Activated T-helper 9 cell treated with anti-CD3 and anti-CD28 coated beads, Interleukin-2, amount 50 U/mL, for 16 hours (primary cell): ENCODE measurements around the gene TBCB.
A peak's percentile ranks its signal among the peaks of the same experiment; 100 is the strongest.
"Not testable (repeated sequence)": the region's sequence is repeated elsewhere in the genome, so short reads cannot be mapped to it uniquely, and the experiment has no call there.

Experiments
- DNase-seq: peaks from one replicate; pipeline ENCODE4 v3.0.0-alpha.2; 2020; ENCODE audit warnings: low read depth

The TBCB gene, protein sequence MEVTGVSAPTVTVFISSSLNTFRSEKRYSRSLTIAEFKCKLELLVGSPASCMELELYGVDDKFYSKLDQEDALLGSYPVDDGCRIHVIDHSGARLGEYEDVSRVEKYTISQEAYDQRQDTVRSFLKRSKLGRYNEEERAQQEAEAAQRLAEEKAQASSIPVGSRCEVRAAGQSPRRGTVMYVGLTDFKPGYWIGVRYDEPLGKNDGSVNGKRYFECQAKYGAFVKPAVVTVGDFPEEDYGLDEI

DNA sequence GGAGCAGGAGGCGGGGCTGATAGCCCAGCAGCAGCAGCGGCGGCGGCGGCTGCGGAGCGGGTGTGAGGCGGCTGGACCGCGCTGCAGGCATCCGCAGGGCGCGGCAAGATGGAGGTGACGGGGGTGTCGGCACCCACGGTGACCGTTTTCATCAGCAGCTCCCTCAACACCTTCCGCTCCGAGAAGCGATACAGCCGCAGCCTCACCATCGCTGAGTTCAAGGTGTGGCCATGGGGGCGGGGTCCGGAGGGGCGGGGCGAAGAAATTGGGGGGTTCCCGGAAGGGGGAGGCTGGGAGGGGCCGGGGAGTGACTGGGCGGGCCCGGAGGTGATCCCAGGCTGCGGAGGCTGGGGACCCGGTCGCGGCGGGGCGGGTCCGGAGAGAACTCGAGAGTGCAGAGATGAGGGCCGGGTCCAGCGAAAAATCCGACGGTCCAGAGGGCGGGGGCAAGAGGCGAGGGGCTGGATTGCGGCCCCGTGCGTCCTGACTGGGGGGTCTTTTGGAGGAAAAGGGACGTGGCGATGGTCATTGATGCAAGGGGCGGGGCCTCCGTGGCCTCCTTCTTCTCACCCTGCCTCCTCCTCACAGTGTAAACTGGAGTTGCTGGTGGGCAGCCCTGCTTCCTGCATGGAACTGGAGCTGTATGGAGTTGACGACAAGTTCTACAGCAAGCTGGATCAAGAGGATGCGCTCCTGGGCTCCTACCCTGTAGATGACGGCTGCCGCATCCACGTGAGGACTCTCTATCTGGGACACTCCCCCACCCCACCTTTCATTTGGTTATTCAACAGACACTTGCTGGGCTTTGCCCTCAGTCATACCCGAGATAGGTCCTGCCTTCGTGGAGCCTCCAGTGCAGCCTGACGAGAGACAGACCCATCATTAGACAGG is at the start of gene TBCB:
TSS of gene TBCB (plus strand) at position 16 of the 891 bp plus-strand sequence. CDS start at position 109, 93 bp downstream.
- peak; percentile 85 for DNase-seq

DNA sequence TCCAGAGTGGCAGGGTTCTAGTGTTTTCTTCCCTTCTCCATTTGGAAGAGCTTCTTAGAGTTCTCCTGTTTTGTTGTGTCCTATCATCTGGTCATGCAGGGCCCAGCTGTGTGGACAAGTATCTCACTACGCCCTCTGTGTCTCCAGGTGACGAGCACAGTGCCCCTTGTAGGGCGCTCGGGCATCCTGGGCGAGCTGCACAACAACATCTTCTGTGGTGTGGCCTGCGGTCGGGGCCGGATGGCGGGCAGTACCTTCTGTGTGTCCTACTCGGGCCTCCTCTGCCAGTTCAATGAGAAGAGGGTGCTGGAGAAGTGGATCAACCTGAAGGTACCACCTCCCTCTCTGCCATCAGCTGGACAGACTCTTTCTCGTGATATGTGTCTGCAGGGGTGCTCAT is 47.6 kb upstream of the TBCB start:
- DNase-seq = no peak

DNA sequence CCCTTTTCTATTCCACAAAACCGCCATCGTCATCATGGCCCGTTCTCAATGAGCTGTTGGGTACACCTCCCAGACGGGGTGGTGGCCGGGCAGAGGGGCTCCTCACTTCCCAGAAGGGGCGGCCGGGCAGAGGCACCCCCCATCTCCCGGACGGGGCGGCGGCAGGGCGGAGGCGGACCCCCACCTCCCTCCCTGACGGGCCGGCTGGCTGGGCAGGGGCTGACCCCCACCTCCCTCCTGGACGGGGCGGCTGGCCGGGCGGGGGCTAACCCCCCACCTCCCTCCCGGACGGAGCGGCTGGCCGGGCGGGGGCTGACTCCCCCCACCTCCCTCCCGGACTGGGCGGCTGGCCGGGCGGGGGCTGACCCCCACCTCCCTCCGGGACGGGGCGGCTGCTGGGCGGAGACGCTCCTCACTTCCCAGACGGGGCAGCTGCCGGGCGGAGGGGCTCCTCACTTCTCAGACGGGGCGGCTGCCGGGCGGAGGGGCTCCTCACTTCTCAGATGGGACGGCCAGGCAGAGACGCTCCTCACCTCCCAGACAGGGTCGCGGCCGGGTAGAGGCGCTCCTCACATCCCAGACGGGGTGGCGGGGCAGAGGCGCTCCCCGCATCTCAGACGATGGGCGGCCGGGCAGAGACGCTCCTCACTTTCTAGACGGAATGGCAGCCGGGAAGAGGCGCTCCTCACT is 46.3 kb upstream of the TBCB start:
- not testable (repeated sequence) for DNase-seq

DNA sequence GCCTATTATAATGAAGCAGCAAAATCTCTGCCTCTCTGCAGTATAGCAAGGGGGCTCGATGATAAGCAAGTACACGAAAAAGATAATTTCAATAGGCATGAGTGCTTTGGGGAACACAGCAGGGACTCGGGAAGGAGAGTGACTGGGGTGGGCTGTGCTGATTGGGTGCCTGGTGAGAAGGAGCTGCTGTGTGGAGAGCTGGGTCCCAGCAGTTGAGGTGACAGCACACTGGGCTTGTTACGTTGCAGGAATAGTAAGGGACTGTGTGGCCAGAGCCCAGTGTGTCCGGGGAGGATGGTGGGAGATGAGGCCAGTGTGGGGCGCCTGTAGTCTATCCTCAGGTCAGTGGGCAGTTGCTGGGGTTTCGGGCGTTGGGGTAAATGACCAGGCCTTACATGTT is 43.2 kb upstream of the TBCB start:
- DNase-seq = no peak

DNA sequence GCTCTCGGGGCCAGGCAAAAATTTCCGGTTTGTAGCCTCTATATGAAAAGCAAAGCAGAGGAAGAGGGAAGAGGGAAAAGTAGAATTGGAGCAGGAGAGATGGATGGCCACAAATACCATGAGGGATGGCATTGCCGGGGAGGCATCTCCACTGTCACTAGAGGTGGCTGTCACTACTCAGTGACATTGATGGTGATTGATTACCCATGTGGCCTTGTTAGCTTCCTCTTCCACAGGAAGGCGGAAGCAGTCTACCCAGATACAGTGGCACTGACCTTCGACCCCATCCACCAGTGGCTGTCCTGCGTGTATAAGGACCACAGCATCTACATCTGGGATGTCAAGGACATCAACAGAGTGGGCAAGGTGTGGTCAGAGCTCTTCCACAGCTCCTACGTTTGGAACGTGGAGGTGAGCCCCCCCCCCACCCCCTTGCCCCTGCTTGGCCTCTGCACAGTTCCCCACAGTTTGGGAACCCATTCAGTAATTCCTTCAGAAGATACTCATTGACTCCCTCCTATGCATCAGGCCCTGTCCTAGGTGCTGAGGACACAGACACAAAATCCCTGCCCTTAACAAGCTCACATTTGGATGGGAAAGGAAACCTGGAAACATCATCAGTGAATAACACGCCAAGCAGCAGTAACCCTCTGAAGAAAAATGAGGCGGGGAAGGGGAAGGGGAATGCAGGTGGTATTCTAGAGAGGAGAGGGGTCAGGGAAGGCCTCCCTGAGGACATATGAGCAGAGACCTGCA is 42.0 kb upstream of the TBCB start:
- DNase-seq = no peak

DNA sequence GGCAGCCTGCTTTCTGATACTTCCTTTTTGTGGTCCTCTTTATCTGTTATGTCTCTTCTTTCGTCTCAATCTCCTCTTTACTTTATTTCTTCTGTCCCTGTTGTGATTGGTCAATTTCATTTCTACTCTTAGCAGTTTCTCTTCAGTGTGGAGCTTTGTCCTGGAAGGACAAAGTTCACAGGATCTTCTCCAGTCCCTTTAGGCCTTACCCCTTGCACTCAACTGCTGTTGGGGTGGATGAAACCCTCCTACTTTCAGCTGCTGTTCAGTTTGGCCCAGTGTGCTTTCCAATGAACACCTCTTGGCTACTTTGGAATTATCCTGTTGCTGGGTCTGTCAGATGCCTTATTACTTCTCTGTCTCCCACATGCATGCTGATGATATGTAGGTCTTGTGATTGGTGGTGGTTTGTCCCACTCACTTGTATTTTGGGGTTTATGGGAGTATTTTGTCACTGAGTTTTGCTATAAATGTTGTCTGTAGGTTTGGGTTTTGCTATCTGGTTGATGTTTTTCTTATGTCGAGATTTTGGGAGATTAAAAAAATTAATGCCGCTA is 35.8 kb upstream of the TBCB start:
- DNase-seq = no peak

DNA sequence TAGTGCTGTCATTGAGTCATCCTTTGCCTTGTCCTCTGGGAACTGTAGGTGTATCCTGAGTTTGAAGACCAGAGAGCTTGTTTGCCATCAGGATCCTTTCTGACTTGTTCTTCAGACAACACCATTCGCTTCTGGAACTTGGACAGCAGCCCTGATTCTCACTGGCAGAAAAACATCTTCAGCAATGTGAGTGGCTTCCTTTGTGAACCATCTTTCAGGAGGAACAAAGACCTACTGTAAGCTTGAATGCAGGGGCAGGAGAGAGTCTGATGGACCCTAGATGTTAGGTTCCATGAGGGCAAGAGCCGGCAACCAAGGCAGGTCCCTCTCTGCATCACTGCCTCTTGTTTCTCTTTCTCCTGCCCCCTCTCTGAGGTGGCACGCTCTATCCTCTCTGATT is 33.9 kb upstream of the TBCB start:
- no peak for DNase-seq

DNA sequence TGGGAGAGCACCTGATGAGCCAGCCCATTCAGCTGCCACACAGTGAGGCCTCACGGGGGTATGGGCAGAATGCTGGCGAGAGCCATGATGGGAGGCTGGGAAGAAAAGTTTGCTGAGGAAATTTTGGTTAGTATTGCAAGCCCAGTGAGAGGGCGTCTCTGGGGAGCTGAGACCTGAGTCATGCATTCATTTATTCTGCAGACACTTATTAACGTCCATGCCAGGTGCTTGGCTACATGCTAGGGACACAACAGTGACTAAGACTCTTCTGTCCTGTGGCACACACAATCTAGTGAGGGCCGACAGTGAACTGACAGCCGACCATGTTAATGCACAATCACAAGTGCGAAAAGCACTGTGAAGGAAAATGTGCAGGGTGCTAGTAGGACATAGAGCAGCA is 33.4 kb upstream of the TBCB start:
- no peak for DNase-seq

DNA sequence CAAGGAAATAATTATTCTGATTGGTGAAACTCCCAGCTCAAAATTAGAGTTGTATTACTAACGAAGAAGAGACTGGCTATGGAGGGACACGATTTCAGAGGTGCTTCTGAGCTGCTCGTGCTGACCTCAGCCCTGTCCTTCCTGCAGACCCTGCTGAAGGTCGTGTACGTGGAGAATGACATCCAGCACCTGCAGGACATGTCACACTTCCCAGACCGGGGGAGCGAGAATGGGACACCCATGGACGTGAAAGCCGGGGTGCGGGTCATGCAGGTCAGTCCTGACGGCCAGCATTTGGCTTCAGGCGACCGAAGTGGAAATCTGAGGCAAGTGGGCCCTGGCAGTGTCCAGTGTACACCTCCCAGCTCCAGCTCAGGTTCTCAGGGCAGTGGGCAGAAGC is 32.4 kb upstream of the TBCB start:
- no peak for DNase-seq

DNA sequence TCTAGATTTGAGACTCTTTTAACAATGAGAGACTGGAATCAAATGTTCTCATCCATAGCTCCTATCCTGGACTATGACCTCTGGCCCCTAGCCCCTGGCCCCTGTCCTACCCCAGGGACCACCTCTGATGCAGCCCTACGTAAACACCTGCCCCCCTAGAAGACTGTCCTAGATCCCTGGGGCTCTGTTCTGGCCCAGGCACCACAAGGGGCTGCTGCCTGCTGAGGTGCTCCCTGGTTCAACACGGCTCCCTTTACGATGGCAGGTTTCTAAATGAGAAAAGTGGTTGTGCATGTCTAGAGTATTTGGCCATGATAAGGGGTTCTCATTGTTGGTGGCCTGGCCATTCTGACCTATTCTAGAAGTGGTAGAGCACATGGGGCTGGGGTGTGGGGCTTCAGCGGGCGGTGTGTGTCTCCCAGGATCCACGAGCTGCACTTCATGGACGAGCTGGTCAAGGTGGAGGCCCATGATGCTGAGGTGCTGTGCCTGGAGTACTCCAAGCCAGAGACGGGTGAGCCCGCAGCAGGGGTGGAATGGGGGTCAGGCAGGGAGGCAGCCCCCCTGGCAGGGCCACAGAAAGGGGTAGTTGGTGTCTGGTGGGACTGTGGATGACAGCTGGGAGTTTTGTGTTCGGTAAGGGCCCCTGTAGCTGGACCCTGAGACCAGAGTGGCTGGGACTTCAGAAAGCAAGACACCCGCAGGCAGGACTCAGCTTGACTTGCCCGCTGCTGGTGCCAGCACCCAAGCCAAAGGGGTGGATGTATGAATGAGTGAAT is 30.8 kb upstream of the TBCB start:
- DNase-seq = no peak

DNA sequence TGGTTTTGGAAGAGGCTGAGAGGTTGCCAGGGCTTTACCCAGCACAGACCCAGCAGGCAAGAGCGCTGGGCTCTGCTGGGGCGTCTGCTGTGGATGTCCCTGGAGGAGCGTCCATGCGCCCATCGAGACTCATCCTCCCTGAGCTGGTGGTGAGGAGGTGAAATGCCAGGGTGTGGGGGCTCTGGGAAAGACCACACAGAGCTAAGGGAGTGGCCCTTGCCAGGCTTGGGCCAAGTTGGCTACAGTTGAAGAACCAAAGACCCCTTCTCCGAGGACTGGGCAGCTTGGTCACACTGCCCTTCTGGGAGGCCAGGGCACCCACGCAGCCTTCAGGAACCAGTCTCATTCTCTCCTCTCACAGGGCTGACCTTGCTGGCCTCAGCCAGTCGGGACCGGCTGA is 28.9 kb upstream of the TBCB start:
- no peak for DNase-seq

DNA sequence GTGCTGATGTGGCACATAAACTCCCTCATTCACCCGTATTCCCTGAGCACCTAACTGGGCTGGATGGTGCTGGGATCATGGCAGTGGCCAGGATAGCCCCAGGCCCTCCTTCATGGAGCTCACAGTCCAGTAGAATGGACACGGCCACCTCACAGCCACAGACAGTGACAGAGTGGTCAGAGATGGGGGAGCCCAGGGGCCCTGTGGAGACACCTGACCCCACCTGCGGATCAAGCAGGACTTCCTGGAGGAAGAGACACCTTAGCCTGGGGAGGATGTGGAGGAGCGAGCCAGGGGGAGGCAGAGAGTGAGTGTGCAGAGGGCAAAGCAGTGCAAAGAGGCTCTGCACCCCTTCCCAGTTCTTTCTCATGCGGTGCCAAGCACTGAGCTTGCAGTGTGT is 25.4 kb upstream of the TBCB start:
- DNase-seq = no peak

DNA sequence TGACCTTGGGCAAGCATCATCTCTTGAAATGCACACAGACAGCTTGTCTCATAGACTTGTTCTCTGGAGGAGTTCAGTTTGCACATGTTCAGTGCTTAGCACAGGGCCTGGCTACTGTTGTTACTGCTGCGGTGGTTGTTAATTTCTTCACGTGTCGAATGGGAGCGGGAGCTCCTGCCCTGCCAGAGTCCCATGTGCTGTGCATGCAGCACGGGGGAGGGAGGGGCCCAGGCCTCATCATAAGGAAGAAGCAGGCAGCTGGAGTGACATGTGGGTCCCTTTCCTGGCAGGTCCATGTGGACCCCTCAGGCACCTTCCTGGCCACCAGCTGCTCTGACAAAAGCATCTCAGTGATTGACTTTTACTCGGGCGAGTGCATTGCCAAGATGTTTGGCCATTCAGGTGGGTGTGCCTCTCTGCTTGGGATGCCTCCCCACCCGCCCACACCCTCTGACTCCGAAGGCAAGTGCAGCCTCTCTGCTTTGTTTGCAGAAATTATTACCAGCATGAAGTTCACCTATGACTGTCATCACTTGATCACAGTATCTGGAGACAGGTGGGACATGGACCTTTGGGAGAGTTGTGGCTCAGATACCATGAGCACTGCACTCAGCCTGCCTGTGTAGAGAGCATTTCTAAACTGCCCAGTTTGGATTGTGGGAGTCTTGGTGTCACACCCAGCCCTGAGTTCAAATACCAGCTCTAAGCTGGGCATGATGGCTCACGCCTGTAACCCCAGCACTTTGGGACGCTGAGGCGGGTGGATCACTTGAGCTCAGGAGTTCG is 24.2 kb upstream of the TBCB start:
- no peak for DNase-seq

DNA sequence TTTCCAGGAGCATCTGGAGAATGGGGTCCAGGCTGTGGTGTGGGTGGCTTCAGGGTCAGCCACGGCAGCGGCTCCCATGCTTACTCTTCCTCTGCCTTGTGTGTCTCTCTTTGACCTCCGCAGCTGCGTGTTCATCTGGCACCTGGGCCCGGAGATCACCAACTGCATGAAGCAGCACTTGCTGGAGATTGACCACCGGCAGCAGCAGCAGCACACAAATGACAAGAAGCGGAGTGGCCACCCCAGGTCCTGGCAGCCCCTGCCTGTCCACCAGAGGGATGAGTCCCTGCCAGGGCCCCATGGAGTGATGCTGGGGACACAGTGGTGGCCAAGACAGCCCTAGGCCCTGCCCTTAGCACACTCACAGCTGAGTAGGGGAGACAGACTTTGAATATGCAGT is 22.7 kb upstream of the TBCB start:
- DNase-seq = no peak

DNA sequence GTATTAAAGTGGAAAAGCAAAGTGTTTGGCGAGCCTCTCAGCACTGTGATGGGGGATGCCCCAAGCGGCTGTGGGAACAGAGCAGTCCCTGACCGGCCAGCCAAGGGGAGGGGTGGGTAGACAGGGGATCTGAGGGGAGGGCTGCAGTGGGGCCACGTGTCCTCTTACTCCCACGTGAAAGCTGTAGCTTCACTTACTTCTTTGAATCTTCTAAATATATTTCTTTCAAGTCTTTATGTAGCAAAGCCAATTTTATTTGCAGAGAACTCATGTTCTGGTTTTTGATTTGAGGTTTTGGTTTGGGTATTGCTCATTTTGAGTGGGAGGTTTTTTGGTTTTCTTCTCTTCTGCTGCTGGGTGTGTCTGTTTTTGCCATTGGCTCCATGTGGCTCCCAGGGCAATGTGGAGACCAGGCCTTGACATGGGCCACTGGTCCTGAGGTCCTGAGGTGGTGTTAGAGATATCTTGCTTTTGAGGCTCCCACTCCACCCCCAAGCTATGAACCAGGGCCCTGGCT is 22.1 kb upstream of the TBCB start:
- no peak for DNase-seq

DNA sequence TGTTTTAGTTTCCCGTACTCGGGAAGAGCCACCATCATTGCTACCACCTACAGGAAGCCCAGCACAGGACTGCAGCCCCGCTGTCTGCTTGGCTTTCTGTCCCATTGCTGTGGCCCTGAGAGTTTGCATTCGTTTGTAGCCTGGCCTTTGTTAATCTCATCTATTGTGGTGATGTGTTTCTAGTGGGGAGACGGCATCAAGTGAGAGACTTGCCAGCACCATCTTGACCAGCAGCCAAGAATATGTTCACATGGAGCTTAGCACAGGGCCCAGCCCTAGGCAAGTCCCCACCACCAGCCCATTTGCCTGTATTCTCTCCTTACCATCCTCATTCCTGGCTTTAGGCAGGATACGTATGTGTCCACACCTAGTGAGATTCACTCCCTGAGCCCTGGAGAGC is 21.6 kb upstream of the TBCB start:
- DNase-seq = no peak

DNA sequence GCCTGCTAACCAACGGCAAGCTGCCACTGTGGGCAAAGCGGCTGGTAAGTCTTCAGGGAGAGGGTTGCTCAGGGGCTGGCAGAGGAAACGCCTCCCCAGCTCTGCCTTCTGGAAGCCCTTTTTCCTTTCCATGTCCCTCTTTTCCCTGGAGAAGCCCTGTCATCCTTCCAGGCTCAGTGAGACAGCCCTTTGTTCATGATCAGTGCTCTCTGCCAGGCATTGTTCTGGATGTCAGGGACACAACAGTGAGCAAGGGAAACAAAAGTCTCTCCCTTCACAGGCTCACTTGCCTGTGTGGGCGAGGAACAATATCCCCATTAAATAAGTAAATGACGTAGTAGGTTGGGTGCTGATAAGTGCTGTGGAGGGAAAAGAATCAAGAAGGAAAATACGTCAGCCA is 18.2 kb upstream of the TBCB start:
- no peak for DNase-seq

DNA sequence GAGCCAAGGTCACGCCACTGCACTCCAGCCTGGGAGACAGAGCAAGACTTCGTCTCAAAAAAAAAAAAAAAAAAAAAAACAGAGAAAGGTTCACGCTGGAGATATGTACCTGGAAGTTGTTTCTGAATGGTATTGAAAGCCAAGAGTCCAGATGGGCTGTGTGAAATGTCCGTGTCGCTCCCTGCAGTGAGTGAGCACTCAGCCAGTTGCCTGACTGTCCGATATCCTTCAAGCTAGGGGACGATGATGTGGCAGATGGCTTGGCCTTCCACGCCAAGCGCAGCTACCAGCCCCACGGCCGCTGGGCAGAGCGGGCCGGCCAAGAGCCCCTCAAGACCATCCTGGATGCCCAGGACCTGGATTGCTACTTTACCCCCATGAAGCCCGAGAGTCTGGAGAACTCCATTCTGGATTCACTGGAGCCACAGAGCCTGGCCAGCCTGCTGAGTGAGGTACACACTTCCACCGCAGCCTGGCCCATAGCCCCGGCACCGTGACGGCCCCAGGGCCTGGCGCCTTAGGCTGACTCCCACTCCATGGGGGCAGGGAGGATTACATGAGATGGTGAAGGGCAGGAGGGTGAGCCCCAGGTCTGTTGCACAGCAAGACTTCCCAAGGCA is 16.0 kb upstream of the TBCB start:
- DNase-seq = no peak

DNA sequence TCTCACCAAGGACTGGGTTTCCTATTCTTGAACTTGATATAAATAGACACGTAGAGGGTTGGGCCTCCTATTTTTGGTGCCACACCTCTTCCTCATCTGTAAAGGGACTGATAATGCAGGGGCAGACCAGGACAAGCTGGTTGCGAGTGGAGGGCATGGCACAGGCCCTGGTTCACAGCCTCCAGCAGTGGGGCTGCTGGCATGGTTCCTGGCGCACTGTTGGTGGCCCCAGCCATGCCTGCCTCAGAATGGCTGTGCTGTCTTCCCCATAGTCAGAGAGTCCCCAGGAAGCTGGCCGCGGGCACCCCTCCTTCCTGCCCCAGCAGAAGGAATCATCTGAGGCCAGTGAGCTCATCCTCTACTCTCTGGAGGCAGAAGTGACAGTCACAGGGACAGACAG is 14.8 kb upstream of the TBCB start:
- DNase-seq = no peak
